Erythroblast (primary cell): ENCODE measurements around the gene MYO10.

ENCODE experiments used
- GATA1 ChIP-seq: IDR thresholded peaks from 2 replicates; pipeline ENCODE4 v1.6.1; 2011; ENCODE audit warnings: low read depth, mild to moderate bottlenecking, control low read depth, low read length, moderate library complexity
- POLR2A ChIP-seq: IDR thresholded peaks from 2 replicates; pipeline ENCODE4 v1.6.1; 2011; ENCODE audit warnings: mild to moderate bottlenecking, low read length

DNA sequence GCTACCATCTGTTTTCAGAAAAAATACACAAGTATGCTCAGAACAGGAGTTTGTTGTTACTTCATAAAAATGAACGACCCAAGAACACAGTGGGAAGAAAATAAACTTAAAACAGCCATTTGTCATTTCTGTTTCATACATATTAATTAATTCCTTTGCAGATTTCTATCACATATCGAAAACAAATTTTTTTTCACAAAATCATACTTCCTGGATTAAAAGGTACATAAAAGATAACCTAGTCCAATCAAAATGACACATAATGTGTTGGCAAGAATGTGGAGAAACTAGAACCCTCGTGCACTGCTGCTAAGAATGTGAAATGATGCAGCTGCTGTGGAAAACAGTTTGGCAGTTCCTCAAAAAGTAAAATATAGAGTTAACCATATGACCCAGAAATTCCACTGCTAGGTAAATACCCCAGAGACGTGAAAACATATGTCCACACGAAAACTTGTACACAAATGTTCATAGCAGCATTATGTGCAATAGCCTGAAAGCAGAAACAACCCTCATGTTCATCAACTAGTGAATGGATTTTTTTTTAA lies 46.0 kb downstream of the MYO10 start:
- TF ChIP-seq POLR2A: no peak
- no peak for TF ChIP-seq GATA1
